SK-N-SH (cell line): ENCODE data around the gene TSPAN14. TPM values are rescaled to one million over a fixed set of nuclear protein-coding genes. Genes with fewer than 3 reads are reported as not detected.
A peak's percentile ranks its signal among the peaks of the same experiment; 100 is the strongest.

Source experiments
- CTCF ChIA-PET: fragments of 300-600, 350-600 bp; formaldehyde crosslinking; extraction: SDS; loops from one replicate; lab custom pipeline; 2021; lab: Yijun Ruan, JAX
- POLR2A ChIA-PET: fragments of 350-600 bp; sonication (Branson Sonifier 250); formaldehyde crosslinking; extraction: SDS; loops from one replicate; lab custom pipeline; 2020; ENCODE audit warnings: antibody characterized with exemption, inconsistent platforms; lab: Yijun Ruan, JAX
- DNase-seq: peaks from one replicate; pipeline ENCODE4 v3.0.0; 2012
- H2AFZ ChIP-seq: fragments of 200-600 bp; sonication (generic); 2 replicates; pipeline ENCODE4 v1.8.1; 2016; ENCODE audit warnings: antibody characterized with exemption, mild to moderate bottlenecking, low read depth
- H3F3A ChIP-seq: fragments of 200-600 bp; sonication (generic); replicated peaks from 2 replicates; pipeline ENCODE3; 2016; ENCODE audit warnings: antibody characterized with exemption, mild to moderate bottlenecking; ENCODE audit not compliant: insufficient read depth
- H3K27ac ChIP-seq, 2 experiments: fragments of 200-500 bp in 1 of 2; fragments of 200-600 bp in 1 of 2; sonication (Bioruptor generic) in 1 of 2; sonication (generic), shearing (Covaris generic) in 1 of 2; 2 replicates each; pipeline versions ENCODE4 v1.5.1 to v1.6.1; 2014 to 2016; ENCODE audit warnings: low read depth in 2 of 2, inconsistent platforms in 1 of 2, low read length in 1 of 2, mild to moderate bottlenecking in 1 of 2, mixed read lengths in 1 of 2
- H3K27me3 ChIP-seq: fragments of 200-600 bp; sonication (generic), shearing (Covaris generic); 2 replicates; pipeline ENCODE4 v1.6.1; 2016; ENCODE audit warnings: mixed run types; ENCODE audit not compliant: insufficient read depth
- H3K36me3 ChIP-seq, 2 experiments: fragments of 200-500 bp in 1 of 2; fragments of 200-600 bp in 1 of 2; sonication (Bioruptor generic) in 1 of 2; sonication (generic) in 1 of 2; replicated peaks in 1 of 2; 2 replicates each; pipeline versions ENCODE3 to v1.5.1; 2014 to 2016; ENCODE audit warnings: low read length in 1 of 2, mild to moderate bottlenecking in 1 of 2; ENCODE audit not compliant: insufficient read depth in 2 of 2, control insufficient read depth in 1 of 2
- H3K4me1 ChIP-seq, 2 experiments: fragments of 200-500 bp in 1 of 2; fragments of 200-600 bp in 1 of 2; sonication (Bioruptor generic) in 1 of 2; sonication (generic), shearing (Covaris generic) in 1 of 2; 2 replicates each; pipeline versions ENCODE4 v1.5.1 to v1.6.1; 2014 to 2016; ENCODE audit warnings: low read depth in 1 of 2, low read length in 1 of 2, mixed run types in 1 of 2; ENCODE audit not compliant: insufficient read depth in 2 of 2, control insufficient read depth in 1 of 2
- H3K4me2 ChIP-seq: fragments of 200-600 bp; sonication (generic), shearing (Covaris generic); 2 replicates; pipeline ENCODE4 v1.6.1; 2017; ENCODE audit warnings: mixed run types
- H3K4me3 ChIP-seq, 2 experiments: fragments of 200-500 bp in 1 of 2; fragments of 200-600 bp in 1 of 2; sonication (Bioruptor generic) in 1 of 2; sonication (generic), shearing (Covaris generic) in 1 of 2; 2 replicates each; pipeline versions ENCODE4 v1.5.1 to v1.8.1; 2014 to 2016; ENCODE audit warnings: low read depth in 2 of 2, inconsistent platforms in 1 of 2, low read length in 1 of 2, mild to moderate bottlenecking in 1 of 2, mixed read lengths in 1 of 2, moderate library complexity in 1 of 2
- H3K79me2 ChIP-seq: fragments of 200-600 bp; sonication (generic); 2 replicates; pipeline ENCODE4 v1.8.1; 2017; ENCODE audit warnings: mild to moderate bottlenecking; ENCODE audit not compliant: insufficient read depth
- H3K9ac ChIP-seq: fragments of 200-600 bp; sonication (generic); 2 replicates; pipeline ENCODE4 v1.6.1; 2017; ENCODE audit warnings: mixed run types
- H3K9me2 ChIP-seq: fragments of 200-600 bp; sonication (generic); 2 replicates; pipeline ENCODE4 v1.6.1; 2017; ENCODE audit warnings: mixed run types
- H3K9me3 ChIP-seq: fragments of 200-600 bp; sonication (generic); 2 replicates; pipeline ENCODE4 v1.6.1; 2017; ENCODE audit warnings: mixed run types, mild to moderate bottlenecking, moderate library complexity
- H4K20me1 ChIP-seq: fragments of 200-600 bp; sonication (generic); 2 replicates; pipeline ENCODE4 v1.6.1; 2017; ENCODE audit warnings: mild to moderate bottlenecking, mixed run types; ENCODE audit not compliant: insufficient read depth
- CHD2 ChIP-seq: fragments of 150-350 bp; IDR thresholded peaks from 2 replicates; pipeline ENCODE4 v1.6.1; 2018; ENCODE audit warnings: low read length; ENCODE audit not compliant: partially characterized antibody
- CTCF ChIP-seq: fragments of 200-600 bp; sonication (generic); IDR thresholded peaks from 2 replicates; pipeline ENCODE4 v1.6.1; 2017; ENCODE audit warnings: antibody characterized with exemption, mild to moderate bottlenecking, moderate library complexity
- EP300 ChIP-seq, 2 experiments: IDR thresholded peaks; 2 replicates each; pipeline versions ENCODE4 v1.4.0 to v1.6.1; 2012; ENCODE audit warnings: borderline replicate concordance in 1 of 2, low read depth in 1 of 2, low read length in 1 of 2
- EZH2phosphoT487 ChIP-seq: fragments of 200-600 bp; sonication (generic); IDR thresholded peaks from 2 replicates; pipeline ENCODE4 v1.6.1; 2017; ENCODE audit warnings: low read depth, mixed run types, mild to moderate bottlenecking, antibody characterized with exemption, moderate library complexity, borderline replicate concordance
- FOXJ3 ChIP-seq: sonication (generic); formaldehyde crosslinking; IDR thresholded peaks from 2 replicates; pipeline ENCODE4 v1.5.1; 2020; ENCODE audit warnings: mild to moderate bottlenecking, missing genetic modification reagents
- GATA2 ChIP-seq: sonication (generic); formaldehyde crosslinking; IDR thresholded peaks from 2 replicates; pipeline ENCODE4 v1.5.0; 2020; ENCODE audit warnings: mild to moderate bottlenecking, missing genetic modification reagents
- JUND ChIP-seq: IDR thresholded peaks from 2 replicates; pipeline ENCODE4 v1.4.0; 2012
- MXI1 ChIP-seq: IDR thresholded peaks from 2 replicates; pipeline ENCODE4 v1.6.1; 2012; ENCODE audit warnings: mild to moderate bottlenecking, low read depth, low read length, improper control_type of control experiment
- NFIC ChIP-seq: IDR thresholded peaks from 2 replicates; pipeline ENCODE4 v1.4.0; 2012; ENCODE audit warnings: borderline replicate concordance
- PBX3 ChIP-seq: IDR thresholded peaks from 2 replicates; pipeline ENCODE4; 2012
- POLR2AphosphoS5 ChIP-seq: IDR thresholded peaks from 2 replicates; pipeline ENCODE4 v1.6.1; 2012; ENCODE audit warnings: low read depth, low read length
- REST ChIP-seq: IDR thresholded peaks from 2 replicates; pipeline ENCODE4 v1.6.1; 2012; ENCODE audit warnings: mild to moderate bottlenecking, low read depth, low read length, moderate library complexity
- RXRA ChIP-seq: IDR thresholded peaks from 2 replicates; pipeline ENCODE4 v1.4.0; 2012; ENCODE audit warnings: low read depth, mild to moderate bottlenecking, borderline replicate concordance
- SIN3A ChIP-seq: IDR thresholded peaks from 2 replicates; pipeline ENCODE4 v1.6.1; 2012; ENCODE audit warnings: low read depth, mild to moderate bottlenecking, low read length, moderate library complexity, borderline replicate concordance
- SMC3 ChIP-seq: IDR thresholded peaks from 2 replicates; pipeline ENCODE4 v1.6.1; 2012; ENCODE audit warnings: low read depth, low read length, improper control_type of control experiment
- USF1 ChIP-seq: IDR thresholded peaks from 2 replicates; pipeline ENCODE4 v1.4.0; 2012; ENCODE audit warnings: low read depth, borderline replicate concordance
- WGBS: methylation state at CpG from one replicate; pipeline ENCODE4 v1.1.6; 2017; ENCODE audit warnings: low lambda C conversion rate; 5-methylcytosine and 5-hydroxymethylcytosine counted together
- polyA plus RNA-seq, 3 experiments: library from polyadenylated mRNA; depleted of rRNA; stranded (reverse); fragments of >200 nt; gene quantifications; 2 replicates each; pipeline ENCODE4 v1.2.3, GENCODE V29; 2012

TSPAN14 gene
- polyA plus RNA-seq, 1 of the 3 experiments (the other 2 are of a cell fraction) = 78.1 TPM

- 81% methylated on average over 6 of the region's 6 CpGs for whole genome bisulfite sequencing
- no peak overlapping the region for H3K9ac ChIP-seq
- peak; percentile 63 for DNase-seq
- CTCF ChIA-PET = interaction anchor here (0.7 to 35.3 kb wide), 4 partner anchors 19 to 1067 kb away, joined by 3 to 602 read pairs (median 14); no protein-coding TSS in a partner anchor
- peaks cover 2 to 12% of the 10 kb centered on the region in 2 experiments for H3K36me3 ChIP-seq
- H3K27me3 ChIP-seq = no peaks in the 10 kb centered on the region
- no peak overlapping the region for H2AFZ ChIP-seq
- H3K9me3 ChIP-seq = no peaks in the 10 kb centered on the region
- POLR2A ChIA-PET = no interaction called here
- no peak overlapping the region for H3K4me3 ChIP-seq
- no peak overlapping the region for H3K4me2 ChIP-seq
- TF ChIP-seq GATA2 (CRISPR knock-in tag) (no peak), POLR2AphosphoS5 (no peak), CHD2 (no peak), SIN3A (no peak), EZH2phosphoT487 (no peak), CTCF (no peak)
- H3F3A ChIP-seq = peaks cover 8% of the 10 kb centered on the region
- H3K79me2 ChIP-seq = peaks cover 99% of the 10 kb centered on the region
- peaks cover 40 to 54% of the 10 kb centered on the region in 2 experiments for H3K4me1 ChIP-seq
- no peaks in the 10 kb centered on the region for H3K9me2 ChIP-seq
- H4K20me1 ChIP-seq = peaks cover 80% of the 10 kb centered on the region
- H3K27ac ChIP-seq = no peak overlapping the region; a peak in 1 of 4 replicates
Observed at GRCh38 chr10:80468002-80468401, 13.9 kb downstream of the TSPAN14 start.

DNA sequence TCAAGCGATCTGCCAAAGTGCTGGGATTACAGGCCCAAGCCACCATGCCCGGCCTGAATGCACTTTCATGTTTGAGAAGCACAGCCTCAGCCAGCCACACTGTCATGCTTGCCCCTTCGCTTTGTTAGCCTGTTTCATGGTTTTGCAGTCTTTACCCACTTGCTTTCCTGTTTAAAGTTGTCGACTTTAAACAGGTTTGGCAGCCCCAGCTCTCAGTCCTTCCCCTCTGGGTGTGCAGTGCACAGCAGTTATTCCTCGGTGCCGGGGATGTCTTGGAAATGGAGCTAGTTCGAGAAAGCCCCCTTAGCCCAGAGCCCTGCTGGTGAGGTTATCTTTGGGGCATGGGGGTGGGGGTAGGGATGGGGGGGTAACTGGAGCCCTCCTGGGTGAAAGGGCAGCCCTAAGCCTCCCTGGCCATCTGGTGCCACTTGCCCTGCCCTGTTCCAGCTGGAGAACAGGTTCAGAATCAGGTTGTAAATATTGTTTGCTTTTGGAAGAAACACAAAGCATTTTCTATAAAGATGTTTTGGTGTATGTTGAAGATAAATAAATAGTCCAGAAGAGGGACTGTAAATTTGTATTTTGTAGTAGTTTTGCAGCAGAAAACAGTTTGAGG, 14.8 kb downstream of the TSPAN14 start:
- Histone ChIP-seq H3K9me2 (no peaks in the 10 kb centered on the region), H3K9ac (no peak overlapping the region), H3K36me3 (peaks cover 2 to 16% of the 10 kb centered on the region in 2 experiments), H3K4me2 (no peak overlapping the region), H3F3A (peaks cover 8% of the 10 kb centered on the region), H3K27ac (no peak overlapping the region), H3K79me2 (peaks cover 99% of the 10 kb centered on the region), H3K4me3 (no peak overlapping the region), H3K4me1 (peaks cover 31 to 53% of the 10 kb centered on the region in 2 experiments; a peak in 3 of 4 replicates)
- WGBS = 88% methylated on average over 7 of the region's 7 CpGs
- POLR2A ChIA-PET = no interaction called here
- TF ChIP-seq EP300 (IDR thresholded peaks at IDR 0.05; ENCODE audit: borderline replicate concordance in 1 of 2, low read depth in 1 of 2, low read length in 1 of 2) = no peak
- no peak for TF ChIP-seq NFIC
- TF ChIP-seq USF1 = no peak
- TF ChIP-seq REST = no peak
- TF ChIP-seq FOXJ3 (CRISPR knock-in tag) = no peak
- TF ChIP-seq EZH2phosphoT487 = no peak
- TF ChIP-seq SMC3 = no peak
- TF ChIP-seq RXRA = no peak
- TF ChIP-seq JUND = no peak
- TF ChIP-seq PBX3 = no peak
- no peak for TF ChIP-seq MXI1
- TF ChIP-seq, all 33 proteins: peak for 0
- Histone ChIP-seq H2AFZ (no peak overlapping the region), H4K20me1 (peaks cover 79% of the 10 kb centered on the region), H3K9me3 (no peaks in the 10 kb centered on the region), H3K27me3 (no peaks in the 10 kb centered on the region)
- CTCF ChIA-PET = interaction anchor here (0.7 to 35.3 kb wide), 4 partner anchors 20 to 1068 kb away, joined by 3 to 602 read pairs (median 14); no protein-coding TSS in a partner anchor
- DNase-seq = no peak
